Activated CD8-positive, alpha-beta T cell treated with anti-CD3 and anti-CD28 coated beads for 36 hours (primary cell): ENCODE results near the gene EEPD1. TPM values are rescaled to one million over a fixed set of nuclear protein-coding genes. Genes with fewer than 3 reads are reported as not detected.

Experiments used
- ATAC-seq: fragments of 200-7000 bp; cut with Tn5 transposase; one replicate; pipeline ENCODE4 v1.10.0; 2021; ENCODE audit warnings: mild to moderate bottlenecking, moderate library complexity
- CTCF ChIA-PET: fragments of 350-600 bp; sonication (Branson Sonifier 250); formaldehyde crosslinking; loops from one replicate; lab custom pipeline; 2021; ENCODE audit warnings: antibody characterized with exemption; lab: Charles Lee
- POLR2A ChIA-PET: fragments of 350-600 bp; sonication (Branson Sonifier 250); formaldehyde crosslinking; loops from one replicate; lab custom pipeline; 2021; ENCODE audit warnings: antibody characterized with exemption; lab: Charles Lee
- DNase-seq: peaks from one replicate; pipeline ENCODE4 v3.0.0-alpha.2; 2020
- H3K27ac Mint-ChIP-seq: one replicate; pipeline ENCODE4 v1.8.0; 2021; ENCODE audit warnings: mild to moderate bottlenecking, mixed read lengths
- H3K27me3 Mint-ChIP-seq: one replicate; pipeline ENCODE4 v1.8.0; 2021; ENCODE audit warnings: mixed read lengths
- H3K36me3 Mint-ChIP-seq: one replicate; pipeline ENCODE4 v1.8.0; 2021; ENCODE audit warnings: low read depth, mixed read lengths
- H3K4me1 Mint-ChIP-seq: one replicate; pipeline ENCODE4 v1.8.0; 2021; ENCODE audit warnings: low read depth, mixed read lengths
- H3K4me3 Mint-ChIP-seq: one replicate; pipeline ENCODE4 v1.8.0; 2021; ENCODE audit warnings: mild to moderate bottlenecking, moderate library complexity, mixed read lengths
- H3K9me3 Mint-ChIP-seq: one replicate; pipeline ENCODE4 v1.8.0; 2021; ENCODE audit warnings: mixed read lengths
- intact Hi-C: fragments of 100-400 bp; cut with micrococcal nuclease; formaldehyde crosslinking; loops from one replicate; pipeline ENCODE4 v1.10.0; 2022
- total RNA-seq, 2 experiments: library from RNA; stranded (reverse); gene quantifications; one replicate each; pipeline ENCODE4 v1.2.3, GENCODE V29; 2021
- TF ChIP-seq, protein P1 (sequence below): fragments of 200-600 bp; IDR thresholded peaks from one replicate; pipeline ENCODE4 v1.8.0; 2022; ENCODE audit warnings: antibody characterized with exemption, mild to moderate bottlenecking

EEPD1 gene
- total RNA-seq, 2 experiments from 2014 or later = 0.76 to 0.90 TPM

DNA sequence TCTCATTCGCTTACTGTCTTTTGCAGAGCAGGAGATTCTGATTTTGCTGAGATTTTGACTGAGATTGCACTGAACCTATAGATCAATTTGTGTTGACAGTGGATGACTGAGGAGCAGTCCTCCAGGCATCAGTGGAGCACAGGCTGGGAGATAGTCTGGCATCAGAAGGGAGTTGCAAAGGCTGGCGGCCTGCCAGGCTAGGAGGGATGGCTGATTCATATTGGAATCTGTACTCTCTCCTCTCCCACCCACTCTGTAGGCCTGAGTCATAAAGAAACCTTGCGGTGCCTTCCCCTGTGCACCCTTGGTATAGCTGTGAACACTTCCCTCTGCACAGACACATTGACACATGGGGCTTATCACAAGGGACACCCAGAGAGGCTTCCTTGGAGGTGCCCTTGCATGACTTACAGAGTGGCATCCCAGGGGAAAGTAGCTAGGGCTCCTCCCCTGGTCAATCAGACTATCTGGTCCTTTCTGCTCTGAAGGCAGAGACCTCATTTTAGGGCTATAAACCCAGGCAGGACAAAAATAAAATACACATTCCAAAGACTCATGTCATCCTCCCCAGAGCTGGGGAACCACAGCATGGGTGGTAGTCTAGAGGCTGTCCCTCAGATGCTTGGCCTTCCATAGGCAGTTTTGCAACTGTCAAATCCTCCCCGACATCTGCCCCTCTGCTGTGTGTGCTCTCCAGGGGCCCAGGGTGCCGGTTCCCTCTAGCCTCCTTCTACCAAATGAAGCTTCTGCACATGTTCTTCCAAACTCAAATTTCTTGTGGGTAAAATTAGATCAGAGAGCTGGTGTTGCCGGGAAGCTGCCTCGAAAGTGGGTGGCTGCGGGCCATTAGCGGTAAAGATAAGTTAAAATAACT lies 37.4 kb upstream of the EEPD1 start:
- Mint-ChIP-seq H3K4me1 (peaks cover 26% of the 10 kb centered on the region), H3K27me3 (peaks cover 20% of the 10 kb centered on the region), H3K27ac (no peak overlapping the region), H3K36me3 (no peaks in the 10 kb centered on the region), H3K9me3 (no peaks in the 10 kb centered on the region), H3K4me3 (no peak overlapping the region)
- intact Hi-C loops = loop anchor here (10.0 kb wide), 1 partner anchor 169 kb away; no protein-coding TSS in a partner anchor
- ATAC-seq = peak; percentile 99
- TF ChIP-seq, protein P1, sequence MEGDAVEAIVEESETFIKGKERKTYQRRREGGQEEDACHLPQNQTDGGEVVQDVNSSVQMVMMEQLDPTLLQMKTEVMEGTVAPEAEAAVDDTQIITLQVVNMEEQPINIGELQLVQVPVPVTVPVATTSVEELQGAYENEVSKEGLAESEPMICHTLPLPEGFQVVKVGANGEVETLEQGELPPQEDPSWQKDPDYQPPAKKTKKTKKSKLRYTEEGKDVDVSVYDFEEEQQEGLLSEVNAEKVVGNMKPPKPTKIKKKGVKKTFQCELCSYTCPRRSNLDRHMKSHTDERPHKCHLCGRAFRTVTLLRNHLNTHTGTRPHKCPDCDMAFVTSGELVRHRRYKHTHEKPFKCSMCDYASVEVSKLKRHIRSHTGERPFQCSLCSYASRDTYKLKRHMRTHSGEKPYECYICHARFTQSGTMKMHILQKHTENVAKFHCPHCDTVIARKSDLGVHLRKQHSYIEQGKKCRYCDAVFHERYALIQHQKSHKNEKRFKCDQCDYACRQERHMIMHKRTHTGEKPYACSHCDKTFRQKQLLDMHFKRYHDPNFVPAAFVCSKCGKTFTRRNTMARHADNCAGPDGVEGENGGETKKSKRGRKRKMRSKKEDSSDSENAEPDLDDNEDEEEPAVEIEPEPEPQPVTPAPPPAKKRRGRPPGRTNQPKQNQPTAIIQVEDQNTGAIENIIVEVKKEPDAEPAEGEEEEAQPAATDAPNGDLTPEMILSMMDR = no peak
- ChIA-PET CTCF (interaction anchor here (1.0 to 2.1 kb wide), 6 partner anchors 10 to 174 kb away, joined by 3 to 6 read pairs (median 4); no protein-coding TSS in a partner anchor), POLR2A (interaction anchor here (1.0 to 1.2 kb wide), 2 partner anchors 37 to 174 kb away, joined by 3 to 5 read pairs; no protein-coding TSS in a partner anchor)
- peak; percentile 95 for DNase-seq

DNA sequence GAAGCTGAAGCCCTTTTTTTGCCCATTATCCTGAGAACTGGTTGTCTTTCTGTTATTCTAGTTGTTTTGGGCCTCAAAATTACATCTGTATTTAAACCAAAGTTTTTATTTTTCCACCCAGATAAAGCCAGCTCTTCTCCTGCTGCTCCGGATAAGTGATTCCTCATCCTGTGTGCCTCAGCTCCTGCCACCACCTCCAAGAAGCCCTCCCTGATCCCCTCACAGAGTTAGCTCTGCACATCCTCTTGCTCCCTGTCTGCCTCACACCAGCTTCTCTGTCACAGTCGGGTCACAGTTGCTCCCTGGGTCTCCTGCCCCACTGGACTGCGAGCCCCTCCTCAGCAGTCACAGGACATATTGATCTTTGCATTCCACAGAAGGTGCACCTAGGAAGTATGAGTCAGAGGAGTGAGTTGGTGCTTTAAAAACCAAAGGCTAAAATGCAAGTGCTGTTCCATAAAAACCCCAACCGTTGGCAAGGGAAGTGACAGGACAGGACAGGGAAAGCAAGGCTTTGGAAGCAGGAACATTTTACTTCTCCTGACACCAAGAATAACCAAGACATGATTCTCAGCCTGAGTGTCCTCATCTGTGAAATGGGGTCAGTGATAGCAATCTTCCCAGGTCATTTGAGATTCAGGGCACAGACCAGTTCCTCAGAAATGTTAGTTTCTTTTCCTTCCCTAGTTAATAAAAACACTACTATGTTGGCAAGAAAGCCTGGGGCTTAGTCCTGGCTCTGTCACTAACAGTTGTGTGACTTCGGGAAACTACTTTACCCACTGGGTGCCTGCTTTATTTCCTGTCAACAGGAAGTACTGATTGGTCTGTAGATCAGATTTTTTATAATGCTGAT lies 36.5 kb upstream of the EEPD1 start:
- no peak for ATAC-seq
- CTCF ChIA-PET = interaction anchor here (1.0 to 2.1 kb wide), 4 partner anchors 12 to 173 kb away, joined by 3 to 6 read pairs (median 4); no protein-coding TSS in a partner anchor

DNA sequence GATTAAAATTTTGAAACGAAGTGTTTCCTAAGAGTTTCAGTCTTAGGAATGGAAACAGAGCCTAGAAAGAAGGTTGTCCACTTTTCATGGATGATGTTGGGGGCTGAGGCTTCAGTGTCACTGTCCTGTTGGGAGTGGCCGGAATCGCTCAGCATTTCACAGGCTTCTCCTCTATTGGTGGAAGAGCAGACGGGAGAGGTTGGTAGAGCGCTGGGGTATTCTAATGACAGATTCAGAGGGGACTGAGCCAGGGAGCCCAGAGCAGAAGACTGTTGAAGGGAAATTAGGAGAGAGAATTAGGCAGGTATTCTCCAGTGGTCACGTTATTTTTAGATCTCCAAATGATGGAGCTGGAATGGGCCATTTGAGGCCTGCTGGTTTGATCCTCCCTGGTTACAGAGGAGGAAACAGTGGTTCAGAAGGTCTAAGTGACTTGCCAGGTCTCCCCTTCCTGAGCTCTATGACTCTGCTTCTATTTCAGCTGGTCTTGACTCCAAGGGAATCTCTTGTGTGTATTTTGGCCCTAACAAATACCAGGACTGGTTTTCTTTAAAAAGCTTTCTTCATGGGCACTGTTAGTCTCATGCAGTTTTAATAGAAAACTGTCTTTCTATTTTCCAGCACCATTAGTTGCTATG lies 35.7 kb upstream of the EEPD1 start:
- no peak for DNase-seq
- no peak overlapping the region for H3K4me3 Mint-ChIP-seq
- POLR2A ChIA-PET = no interaction called here
- CTCF ChIA-PET = interaction anchor here (1.4 to 2.1 kb wide), 3 partner anchors 12 to 175 kb away, joined by 3 to 6 read pairs (median 4); no protein-coding TSS in a partner anchor
- H3K27ac Mint-ChIP-seq = no peak overlapping the region
- intact Hi-C loops = loop anchor here (10.0 kb wide), 1 partner anchor 167 kb away; no protein-coding TSS in a partner anchor
- H3K9me3 Mint-ChIP-seq = peaks cover 6% of the 10 kb centered on the region
- H3K27me3 Mint-ChIP-seq = peaks cover 21% of the 10 kb centered on the region
- TF ChIP-seq, protein P1 = no peak
- no peak for ATAC-seq
- peaks cover 26% of the 10 kb centered on the region for H3K4me1 Mint-ChIP-seq
- no peaks in the 10 kb centered on the region for H3K36me3 Mint-ChIP-seq

More for the DNA sequence above, 36.5 kb upstream of the EEPD1 start:
- no peak overlapping the region for H3K4me3 Mint-ChIP-seq
- H3K9me3 Mint-ChIP-seq = peaks cover 1% of the 10 kb centered on the region
- TF ChIP-seq, protein P1 = no peak
- POLR2A ChIA-PET = interaction anchor here (1.0 to 1.2 kb wide), 2 partner anchors 36 to 173 kb away, joined by 3 to 5 read pairs; no protein-coding TSS in a partner anchor
- no peak overlapping the region for H3K27ac Mint-ChIP-seq
- peaks cover 21% of the 10 kb centered on the region for H3K27me3 Mint-ChIP-seq
- H3K36me3 Mint-ChIP-seq = no peaks in the 10 kb centered on the region
- intact Hi-C loops = loop anchor here (10.0 kb wide), 1 partner anchor 168 kb away; no protein-coding TSS in a partner anchor
- no peak for DNase-seq
- H3K4me1 Mint-ChIP-seq = peaks cover 26% of the 10 kb centered on the region

DNA sequence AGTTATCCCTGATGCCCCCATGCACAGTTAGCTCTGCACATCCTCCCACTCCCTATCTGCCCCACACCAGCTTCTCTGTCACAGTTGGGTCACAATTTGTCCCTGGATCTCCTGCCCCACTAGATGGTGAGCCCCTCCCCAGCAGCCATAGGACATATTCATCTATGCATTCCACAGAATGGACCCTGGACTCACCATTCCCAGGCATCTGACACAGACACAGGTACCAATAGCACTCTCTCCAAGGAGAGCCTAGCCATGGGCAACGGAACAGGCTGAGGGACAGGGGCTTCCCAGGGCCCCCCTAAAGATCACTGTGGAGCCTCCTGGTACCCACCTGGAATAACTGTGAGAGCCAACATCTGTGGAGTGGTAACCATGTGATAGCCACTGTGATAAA lies 34.7 kb upstream of the EEPD1 start:
- TF ChIP-seq, protein P1 = no peak
- Mint-ChIP-seq H3K9me3 (peaks cover 9% of the 10 kb centered on the region), H3K4me1 (peaks cover 26% of the 10 kb centered on the region), H3K4me3 (no peak overlapping the region), H3K36me3 (no peaks in the 10 kb centered on the region), H3K27me3 (peaks cover 14% of the 10 kb centered on the region), H3K27ac (no peak overlapping the region)
- ATAC-seq = no peak
- ChIA-PET CTCF (interaction anchor here (1.4 kb wide), 2 partner anchors 11 to 174 kb away, joined by 3 to 4 read pairs; no protein-coding TSS in a partner anchor), POLR2A (no interaction called here)
- no peak for DNase-seq
- intact Hi-C loops = loop anchor here (10.0 kb wide), 1 partner anchor 166 kb away; no protein-coding TSS in a partner anchor
